HCT116 (cell line): ENCODE data around the gene TAAR5.
"Not testable (repeated sequence)": the region's sequence is repeated elsewhere in the genome, so short reads cannot be mapped to it uniquely, and the experiment has no call there.

Source experiments
- CEBPB ChIP-seq: IDR thresholded peaks from 2 replicates; pipeline ENCODE4 v1.6.1; 2012; ENCODE audit warnings: low read depth
- CTCF ChIP-seq, 3 experiments: fragments of 200-600 bp in 1 of 3; sonication (generic) in 1 of 3; IDR thresholded peaks in 2 of 3; conservative IDR thresholded peaks in 1 of 3; 2 replicates each; pipeline ENCODE4 v1.5.1; 2012 to 2017; ENCODE audit warnings: low read depth in 2 of 3, low read length in 2 of 3, antibody characterized with exemption in 1 of 3, borderline replicate concordance in 1 of 3, control low read depth in 1 of 3, mild to moderate bottlenecking in 1 of 3, mixed read lengths in 1 of 3, mixed run types in 1 of 3, moderate library complexity in 1 of 3; ENCODE audit not compliant: insufficient read depth in 1 of 3
- ELF1 ChIP-seq: IDR thresholded peaks from 2 replicates; pipeline ENCODE4 v1.6.1; 2012; ENCODE audit warnings: low read depth, borderline replicate concordance
- EZH2 ChIP-seq: fragments of 200-600 bp; sonication (generic); IDR thresholded peaks from 2 replicates; pipeline ENCODE4 v1.6.1; 2017; ENCODE audit warnings: antibody characterized with exemption, mixed run types
- POLR2A ChIP-seq: IDR thresholded peaks from 2 replicates; pipeline ENCODE4 v1.7.0; 2011; ENCODE audit warnings: borderline replicate concordance; ENCODE audit not compliant: insufficient read depth, insufficient read length; ENCODE audit errors: extremely low read depth
- SIN3A ChIP-seq: IDR thresholded peaks from 2 replicates; pipeline ENCODE4 v1.6.1; 2012; ENCODE audit warnings: low read depth
- TF ChIP-seq, protein P1 (sequence below): IDR thresholded peaks from 2 replicates; pipeline ENCODE4 v1.6.1; 2012; ENCODE audit warnings: low read depth

DNA sequence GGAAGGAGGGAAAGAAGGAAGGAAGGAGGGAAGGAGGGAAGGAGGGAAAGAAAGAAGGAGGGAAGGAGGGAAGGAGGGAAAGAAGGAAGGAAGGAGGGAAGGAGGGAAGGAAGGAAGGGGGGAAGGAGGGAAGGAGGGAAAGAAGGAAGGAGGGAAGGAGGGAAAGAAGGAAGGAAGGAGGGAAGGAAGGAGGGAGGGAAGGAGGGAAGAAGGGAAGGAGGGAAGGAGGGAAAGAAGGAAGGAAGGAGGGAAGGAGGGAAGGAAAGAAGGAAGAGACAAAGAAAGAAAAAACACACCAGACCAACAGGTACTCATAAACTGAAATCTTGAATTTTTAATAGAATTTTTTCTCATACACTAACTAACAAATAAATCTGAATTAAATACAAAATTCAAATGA is 11.4 kb upstream of the TAAR5 start:
- not testable (repeated sequence) for TF ChIP-seq EZH2; POLR2A; ELF1; SIN3A; CTCF (IDR thresholded peaks at IDR 0.05 in 2 of 3, conservative IDR thresholded peaks at IDR 0.05 in 1 of 3; ENCODE audit: borderline replicate concordance in 1 of 3, insufficient read depth in 1 of 3, low read depth in 2 of 3, low read length in 2 of 3); CEBPB
- TF ChIP-seq, protein P1, sequence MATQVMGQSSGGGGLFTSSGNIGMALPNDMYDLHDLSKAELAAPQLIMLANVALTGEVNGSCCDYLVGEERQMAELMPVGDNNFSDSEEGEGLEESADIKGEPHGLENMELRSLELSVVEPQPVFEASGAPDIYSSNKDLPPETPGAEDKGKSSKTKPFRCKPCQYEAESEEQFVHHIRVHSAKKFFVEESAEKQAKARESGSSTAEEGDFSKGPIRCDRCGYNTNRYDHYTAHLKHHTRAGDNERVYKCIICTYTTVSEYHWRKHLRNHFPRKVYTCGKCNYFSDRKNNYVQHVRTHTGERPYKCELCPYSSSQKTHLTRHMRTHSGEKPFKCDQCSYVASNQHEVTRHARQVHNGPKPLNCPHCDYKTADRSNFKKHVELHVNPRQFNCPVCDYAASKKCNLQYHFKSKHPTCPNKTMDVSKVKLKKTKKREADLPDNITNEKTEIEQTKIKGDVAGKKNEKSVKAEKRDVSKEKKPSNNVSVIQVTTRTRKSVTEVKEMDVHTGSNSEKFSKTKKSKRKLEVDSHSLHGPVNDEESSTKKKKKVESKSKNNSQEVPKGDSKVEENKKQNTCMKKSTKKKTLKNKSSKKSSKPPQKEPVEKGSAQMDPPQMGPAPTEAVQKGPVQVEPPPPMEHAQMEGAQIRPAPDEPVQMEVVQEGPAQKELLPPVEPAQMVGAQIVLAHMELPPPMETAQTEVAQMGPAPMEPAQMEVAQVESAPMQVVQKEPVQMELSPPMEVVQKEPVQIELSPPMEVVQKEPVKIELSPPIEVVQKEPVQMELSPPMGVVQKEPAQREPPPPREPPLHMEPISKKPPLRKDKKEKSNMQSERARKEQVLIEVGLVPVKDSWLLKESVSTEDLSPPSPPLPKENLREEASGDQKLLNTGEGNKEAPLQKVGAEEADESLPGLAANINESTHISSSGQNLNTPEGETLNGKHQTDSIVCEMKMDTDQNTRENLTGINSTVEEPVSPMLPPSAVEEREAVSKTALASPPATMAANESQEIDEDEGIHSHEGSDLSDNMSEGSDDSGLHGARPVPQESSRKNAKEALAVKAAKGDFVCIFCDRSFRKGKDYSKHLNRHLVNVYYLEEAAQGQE: not testable (repeated sequence)
